ENCODE results near the gene TTLL9. TPM values are rescaled to one million over a fixed set of nuclear protein-coding genes. Genes with fewer than 3 reads are reported as not detected.

The TTLL9 gene
- total RNA-seq, 2 donors from 2014 or later, result not detected

GRCh38 chr20:31990641-31991338, 120.4 kb downstream of the TTLL9 start:
- DNase-seq (no peak), ATAC-seq (replicated peaks in 1 of 2) (no peak)
- Mint-ChIP-seq H3K27me3 (ENCODE audit: low read depth) (peaks cover 23% of the 10 kb centered on the region), H3K4me3 (no peak overlapping the region), H3K36me3 (ENCODE audit: insufficient read depth in 2 of 2) (no peaks in the 10 kb centered on the region), H3K4me1 (ENCODE audit: low read depth) (peaks cover 12% of the 10 kb centered on the region), H3K27ac (no peak overlapping the region), H3K9me3 (no peaks in the 10 kb centered on the region)

DNA sequence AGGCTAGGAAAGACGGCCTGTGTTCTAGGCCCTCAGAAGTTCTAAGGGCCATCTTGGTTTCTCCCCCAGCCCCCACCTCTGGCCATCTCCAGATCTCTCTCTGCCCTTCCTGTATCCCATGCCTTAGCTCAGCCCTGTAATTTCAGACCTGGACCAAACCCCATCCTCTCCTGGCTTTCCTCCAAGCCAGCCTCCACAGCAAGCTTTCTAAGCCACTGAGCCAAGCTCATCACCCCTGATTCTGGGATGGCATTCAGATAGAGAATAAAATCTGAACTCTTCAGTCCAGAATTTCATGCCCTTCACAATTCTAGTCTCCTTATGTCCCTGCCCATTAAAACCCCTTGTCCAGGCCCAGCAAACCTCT, 120.9 kb downstream of the TTLL9 start:
- no peak for DNase-seq
- peaks cover 28% of the 10 kb centered on the region for H3K27me3 Mint-ChIP-seq (ENCODE audit: low read depth)
- H3K4me3 Mint-ChIP-seq, result no peak overlapping the region
- no peaks in the 10 kb centered on the region for H3K36me3 Mint-ChIP-seq (ENCODE audit: insufficient read depth in 2 of 2)
- no peaks in the 10 kb centered on the region for H3K9me3 Mint-ChIP-seq
- H3K27ac Mint-ChIP-seq, result no peak overlapping the region
- H3K4me1 Mint-ChIP-seq (ENCODE audit: low read depth), result peaks cover 14% of the 10 kb centered on the region
- ATAC-seq (replicated peaks in 1 of 2), result no peak

- Mint-ChIP-seq H3K4me3 (no peak overlapping the region), H3K36me3 (ENCODE audit: insufficient read depth in 2 of 2) (no peaks in the 10 kb centered on the region), H3K9me3 (no peaks in the 10 kb centered on the region), H3K4me1 (ENCODE audit: low read depth) (peaks cover 14% of the 10 kb centered on the region), H3K27ac (no peak overlapping the region), H3K27me3 (ENCODE audit: low read depth) (peaks cover 35% of the 10 kb centered on the region)
- DNase-seq, result no peak
- ATAC-seq (replicated peaks in 1 of 2), result no peak
Observed at GRCh38 chr20:31992086-31992485, 121.7 kb downstream of the TTLL9 start.

Other genes starting within 250 kb of the TTLL9 start
- not detected for gene COX4I2, start 232.7 kb upstream of the TTLL9 start, total RNA-seq
- gene BCL2L1, start 147.8 kb upstream of the TTLL9 start, total RNA-seq, result 100 to 1,000 TPM; 120 to 152 TPM
- gene TPX2, start 131.3 kb upstream of the TTLL9 start, total RNA-seq, result 100 to 1,000 TPM; 114 to 132 TPM
- under 1 TPM; 0.49 to 0.53 TPM for gene MYLK2, start 51.3 kb upstream of the TTLL9 start, total RNA-seq
- gene FOXS1, start 25.0 kb upstream of the TTLL9 start, total RNA-seq, result not detected
- not detected for gene DUSP15, start 107 bp upstream of the TTLL9 start, total RNA-seq
- gene PDRG1, start 81.4 kb downstream of the TTLL9 start, total RNA-seq, result 10 to 100 TPM; 13.1 to 19.3 TPM
- not detected for gene XKR7, start 97.5 kb downstream of the TTLL9 start, total RNA-seq
- gene CCM2L, start 139.8 kb downstream of the TTLL9 start, total RNA-seq, result not detected
- 1 to 10 TPM in 1 of 2 donors, under 1 TPM in 1; 0.50 to 1.1 TPM for gene HCK, start 181.6 kb downstream of the TTLL9 start, total RNA-seq
- 10 to 100 TPM; 42.9 to 56.7 TPM for gene TM9SF4, start 239.1 kb downstream of the TTLL9 start, total RNA-seq